GM12878 (cell line): ENCODE results near the gene PABPN1.

Source experiments
- ATF3 ChIP-seq: IDR thresholded peaks from 2 replicates; pipeline ENCODE4 v1.6.1; 2011; ENCODE audit warnings: low read depth, mild to moderate bottlenecking, low read length, moderate library complexity, borderline replicate concordance; ENCODE audit errors: extremely low read depth
- BRCA1 ChIP-seq: IDR thresholded peaks from 2 replicates; pipeline ENCODE4 v1.6.1; 2011; ENCODE audit warnings: low read depth, low read length, improper control_type of control experiment
- GABPA ChIP-seq: IDR thresholded peaks from 2 replicates; pipeline ENCODE4 v1.6.1; 2014; ENCODE audit warnings: antibody characterized with exemption, low read depth, mild to moderate bottlenecking, inconsistent platforms
- POLR2A ChIP-seq: IDR thresholded peaks from 2 replicates; pipeline ENCODE4 v1.6.1; 2011; ENCODE audit warnings: low read depth, mild to moderate bottlenecking, low read length
- POLR2AphosphoS5 ChIP-seq: IDR thresholded peaks from 2 replicates; pipeline ENCODE4 v1.6.1; 2011; ENCODE audit warnings: mild to moderate bottlenecking, low read length, inconsistent platforms
- TF ChIP-seq, protein P1 (sequence below): fragments of 450-650 bp; formaldehyde crosslinking; IDR thresholded peaks from 2 replicates; pipeline ENCODE4 v1.4.0; 2022; ENCODE audit warnings: mild to moderate bottlenecking, moderate library complexity

- TF ChIP-seq POLR2A = no peak
- no peak for TF ChIP-seq ATF3
- no peak for TF ChIP-seq POLR2AphosphoS5
- TF ChIP-seq GABPA = no peak
- no peak for TF ChIP-seq BRCA1
- TF ChIP-seq, protein P1, sequence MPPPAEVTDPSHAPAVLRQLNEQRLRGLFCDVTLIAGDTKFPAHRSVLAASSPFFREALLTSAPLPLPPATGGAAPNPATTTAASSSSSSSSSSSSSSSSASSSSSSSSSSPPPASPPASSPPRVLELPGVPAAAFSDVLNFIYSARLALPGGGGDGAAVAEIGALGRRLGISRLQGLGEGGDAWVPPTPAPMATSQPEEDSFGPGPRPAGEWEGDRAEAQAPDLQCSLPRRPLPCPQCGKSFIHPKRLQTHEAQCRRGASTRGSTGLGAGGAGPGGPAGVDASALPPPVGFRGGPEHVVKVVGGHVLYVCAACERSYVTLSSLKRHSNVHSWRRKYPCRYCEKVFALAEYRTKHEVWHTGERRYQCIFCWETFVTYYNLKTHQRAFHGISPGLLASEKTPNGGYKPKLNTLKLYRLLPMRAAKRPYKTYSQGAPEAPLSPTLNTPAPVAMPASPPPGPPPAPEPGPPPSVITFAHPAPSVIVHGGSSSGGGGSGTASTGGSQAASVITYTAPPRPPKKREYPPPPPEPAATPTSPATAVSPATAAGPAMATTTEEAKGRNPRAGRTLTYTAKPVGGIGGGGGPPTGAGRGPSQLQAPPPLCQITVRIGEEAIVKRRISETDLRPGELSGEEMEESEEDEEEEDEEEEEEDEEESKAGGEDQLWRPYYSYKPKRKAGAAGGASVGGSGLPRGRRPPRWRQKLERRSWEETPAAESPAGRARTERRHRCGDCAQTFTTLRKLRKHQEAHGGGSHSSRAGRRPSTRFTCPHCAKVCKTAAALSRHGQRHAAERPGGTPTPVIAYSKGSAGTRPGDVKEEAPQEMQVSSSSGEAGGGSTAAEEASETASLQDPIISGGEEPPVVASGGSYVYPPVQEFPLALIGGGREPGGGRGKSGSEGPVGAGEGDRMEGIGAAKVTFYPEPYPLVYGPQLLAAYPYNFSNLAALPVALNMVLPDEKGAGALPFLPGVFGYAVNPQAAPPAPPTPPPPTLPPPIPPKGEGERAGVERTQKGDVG = no peak
Observed at GRCh38 chr14:23361763-23362162, 40.5 kb downstream of the PABPN1 start.
